HCT116 (cell line): ENCODE results near the gene TMEM131. TPM values are rescaled to one million over a fixed set of nuclear protein-coding genes. Genes with fewer than 3 reads are reported as not detected.

Experiments
- ATAC-seq: fragments of 200-7000 bp; cut with Tn5 transposase; 2 replicates; pipeline ENCODE4 v1.9.1; 2020; ENCODE audit warnings: mild to moderate bottlenecking, moderate library complexity
- BruUV-seq: library from RNA; stranded (reverse); fragments of 400-500 nt; replicated peaks from 2 replicates; lab custom pipeline; 2021; lab: Mats Ljungman, UMichigan
- CTCF ChIA-PET: fragments of 300-600 bp; sonication (Branson Sonifier 250); formaldehyde crosslinking; loops from one replicate; lab custom pipeline; 2021; ENCODE audit warnings: antibody characterized with exemption; lab: Charles Lee
- POLR2A ChIA-PET: fragments of 300-600, 350-600 bp; sonication (Branson Sonifier 250); formaldehyde crosslinking; loops from one replicate; lab custom pipeline; 2021; ENCODE audit warnings: antibody characterized with exemption; lab: Charles Lee
- RAD21 ChIA-PET, 2 experiments: fragments of 300-600 bp; sonication (Branson Sonifier 250); formaldehyde crosslinking; loops; one replicate each; lab custom pipeline; 2023; ENCODE audit warnings: low total read pairs in 2 of 2; ENCODE audit not compliant: uncharacterized antibody in 2 of 2, unreplicated experiment in 2 of 2, low non-redundant PET in 1 of 2; lab: Charles Lee
- DNase-seq: peaks from one replicate; pipeline ENCODE4 v3.0.0-alpha.2; 2010; ENCODE audit warnings: low read depth, low spot score
- H2AFZ ChIP-seq: fragments of 200-600 bp; shearing (Covaris generic), sonication (generic); 2 replicates; pipeline ENCODE4 v1.6.1; 2017; ENCODE audit warnings: low read depth, mixed run types, mixed read lengths, antibody characterized with exemption, low read length; ENCODE audit not compliant: poor library complexity, severe bottlenecking
- H3K27ac ChIP-seq: 2 replicates; pipeline ENCODE4 v1.5.1; 2012; ENCODE audit warnings: low read depth, low read length
- H3K27me3 ChIP-seq: fragments of 200-600 bp; sonication (generic); 2 replicates; pipeline ENCODE4 v1.6.1; 2016; ENCODE audit warnings: mixed run types, low read length, mixed read lengths; ENCODE audit not compliant: insufficient read depth
- H3K36me3 ChIP-seq, 2 experiments: fragments of 200-500 bp in 1 of 2; fragments of 200-600 bp in 1 of 2; sonication (Bioruptor generic) in 1 of 2; sonication (generic) in 1 of 2; 2 replicates each; pipeline versions ENCODE4 v1.5.1 to v1.6.1; 2014 to 2016; ENCODE audit warnings: low read length in 2 of 2, inconsistent platforms in 1 of 2, mixed read lengths in 1 of 2, mixed run types in 1 of 2; ENCODE audit not compliant: insufficient read depth in 2 of 2, control insufficient read depth in 1 of 2
- H3K4me1 ChIP-seq, 2 experiments: fragments of 200-600 bp in 1 of 2; sonication (generic) in 1 of 2; 2 replicates each; pipeline versions ENCODE4 v1.5.1 to v1.6.1; 2012 to 2017; ENCODE audit warnings: low read length in 2 of 2, inconsistent platforms in 1 of 2, mild to moderate bottlenecking in 1 of 2, mixed read lengths in 1 of 2, mixed run types in 1 of 2, moderate library complexity in 1 of 2; ENCODE audit not compliant: insufficient read depth in 2 of 2, control insufficient read depth in 1 of 2
- H3K4me2 ChIP-seq: fragments of 200-600 bp; sonication (generic); 2 replicates; pipeline ENCODE4 v1.6.1; 2017; ENCODE audit warnings: mixed run types, low read length, mixed read lengths
- H3K4me3 ChIP-seq, 2 experiments: fragments of 200-600 bp in 1 of 2; sonication (generic) in 1 of 2; replicated peaks in 1 of 2; 2 replicates each; pipeline ENCODE4 v1.5.1; 2011 to 2016; ENCODE audit warnings: low read length in 2 of 2, control low read depth in 1 of 2, low read depth in 1 of 2, mild to moderate bottlenecking in 1 of 2, mixed read lengths in 1 of 2, mixed run types in 1 of 2
- H3K79me2 ChIP-seq: fragments of 200-600 bp; sonication (generic); 2 replicates; pipeline ENCODE4 v1.6.1; 2017; ENCODE audit warnings: mild to moderate bottlenecking, mixed run types, low read length, moderate library complexity, mixed read lengths; ENCODE audit not compliant: insufficient read depth
- H3K9ac ChIP-seq: fragments of 200-600 bp; sonication (generic); 2 replicates; pipeline ENCODE4 v1.6.1; 2016; ENCODE audit warnings: low read length, mixed read lengths
- H3K9me2 ChIP-seq: fragments of 200-600 bp; sonication (generic), shearing (Covaris generic); 2 replicates; pipeline ENCODE4 v1.6.1; 2017; ENCODE audit warnings: mixed run types, mild to moderate bottlenecking, moderate library complexity; ENCODE audit not compliant: insufficient read depth
- H3K9me3 ChIP-seq, 2 experiments: fragments of 200-500 bp in 1 of 2; fragments of 200-600 bp in 1 of 2; sonication (Bioruptor generic) in 1 of 2; sonication (generic) in 1 of 2; 2 replicates each; pipeline ENCODE4 v1.6.1; 2014 to 2017; ENCODE audit warnings: low read length in 2 of 2, mixed read lengths in 2 of 2, inconsistent platforms in 1 of 2, low read depth in 1 of 2, mild to moderate bottlenecking in 1 of 2, mixed run types in 1 of 2, moderate library complexity in 1 of 2; ENCODE audit not compliant: control insufficient read depth in 1 of 2, insufficient read depth in 1 of 2
- H4K20me1 ChIP-seq: fragments of 200-600 bp; sonication (generic), shearing (Covaris generic); 2 replicates; pipeline ENCODE4 v1.6.1; 2017; ENCODE audit warnings: mixed run types, mild to moderate bottlenecking, moderate library complexity; ENCODE audit not compliant: insufficient read depth
- CTCF ChIP-seq, 3 experiments: fragments of 200-600 bp in 1 of 3; sonication (generic) in 1 of 3; IDR thresholded peaks in 2 of 3; conservative IDR thresholded peaks in 1 of 3; 2 replicates each; pipeline ENCODE4 v1.5.1; 2012 to 2017; ENCODE audit warnings: low read depth in 2 of 3, low read length in 2 of 3, antibody characterized with exemption in 1 of 3, borderline replicate concordance in 1 of 3, control low read depth in 1 of 3, mild to moderate bottlenecking in 1 of 3, mixed read lengths in 1 of 3, mixed run types in 1 of 3, moderate library complexity in 1 of 3; ENCODE audit not compliant: insufficient read depth in 1 of 3
- EZH2 ChIP-seq: fragments of 200-600 bp; sonication (generic); IDR thresholded peaks from 2 replicates; pipeline ENCODE4 v1.6.1; 2017; ENCODE audit warnings: antibody characterized with exemption, mixed run types
- JUND ChIP-seq: IDR thresholded peaks from 2 replicates; pipeline ENCODE4 v1.6.1; 2012
- POLR2A ChIP-seq: IDR thresholded peaks from 2 replicates; pipeline ENCODE4 v1.7.0; 2011; ENCODE audit warnings: borderline replicate concordance; ENCODE audit not compliant: insufficient read depth, insufficient read length; ENCODE audit errors: extremely low read depth
- POLR2AphosphoS5 ChIP-seq: IDR thresholded peaks from 2 replicates; pipeline ENCODE4 v1.6.1; 2011; ENCODE audit warnings: mild to moderate bottlenecking, low read depth, low read length, moderate library complexity
- REST ChIP-seq: IDR thresholded peaks from 2 replicates; pipeline ENCODE4 v1.6.1; 2012; ENCODE audit warnings: low read depth
- ZFX ChIP-seq: fragments of 450-650 bp; IDR thresholded peaks from 2 replicates; pipeline ENCODE4 v1.6.1; 2017
- ZNF274 ChIP-seq: fragments of 200-500 bp; sonication (Bioruptor generic); IDR thresholded peaks from 2 replicates; pipeline ENCODE4 v1.6.1; 2014; ENCODE audit warnings: mild to moderate bottlenecking, low read depth, low read length, inconsistent platforms
- intact Hi-C: fragments of 100-400 bp; cut with micrococcal nuclease; formaldehyde crosslinking; loops from 2 replicates; pipeline ENCODE4 v1.10.0; 2022
- total RNA-seq: library from RNA; stranded (reverse); gene quantifications from one replicate; pipeline ENCODE4 v1.2.1, GENCODE V29; 2021; ENCODE audit not compliant: unreplicated experiment

TMEM131 gene
- total RNA-seq, 1 experiment from 2014 or later = 51.5 TPM

GRCh38 chr2:97849881-97850528, 145.7 kb downstream of the TMEM131 start:
- no peak overlapping the region for H3K4me3 ChIP-seq
- H3K79me2 ChIP-seq = peaks cover 43% of the 10 kb centered on the region
- H3K4me2 ChIP-seq = peak overlapping the region; percentile 46
- no peaks in the 10 kb centered on the region for H3K9me3 ChIP-seq
- no peaks in the 10 kb centered on the region for H3K9me2 ChIP-seq
- peak; percentile 49; the same call in 1 of the 2 replicates for ATAC-seq
- no peak for TF ChIP-seq ZFX
- TF ChIP-seq POLR2A = no peak
- no peak for TF ChIP-seq JUND
- no peak for TF ChIP-seq ZNF274
- TF ChIP-seq CTCF (IDR thresholded peaks at IDR 0.05 in 2 of 3, conservative IDR thresholded peaks at IDR 0.05 in 1 of 3; ENCODE audit: borderline replicate concordance in 1 of 3, insufficient read depth in 1 of 3, low read depth in 2 of 3, low read length in 2 of 3) = no peak
- TF ChIP-seq REST = no peak
- TF ChIP-seq POLR2AphosphoS5 = no peak
- TF ChIP-seq EZH2 = no peak
- peaks cover 25 to 44% of the 10 kb centered on the region in 2 experiments for H3K4me1 ChIP-seq
- H3K36me3 ChIP-seq = no peaks in the 10 kb centered on the region
- H4K20me1 ChIP-seq = no peaks in the 10 kb centered on the region
- intact Hi-C loops = no loop called here
- CTCF ChIA-PET = no interaction called here
- H2AFZ ChIP-seq = no peak overlapping the region
- peak overlapping the region; percentile 16; the same call in 1 of the 2 replicates for H3K27ac ChIP-seq
- no TSS peak for BruUV-seq
- POLR2A ChIA-PET = no interaction called here
- H3K27me3 ChIP-seq = no peaks in the 10 kb centered on the region
- DNase-seq = no peak
- no peak overlapping the region for H3K9ac ChIP-seq
- RAD21 ChIA-PET = no interaction called here
